ENCODE results near the gene EXOSC1. TPM values are rescaled to one million over a fixed set of nuclear protein-coding genes. Genes with fewer than 3 reads are reported as not detected.

The EXOSC1 gene
- total RNA-seq, 1 donor from 2014 or later, result 43.2 TPM

GRCh38 chr10:97393034-97393573, 52.7 kb downstream of the EXOSC1 start:
- no peak for TF ChIP-seq CTCF (IDR thresholded peaks at IDR 0.05; ENCODE audit: insufficient read depth, low read length, poor library complexity, severe bottlenecking)
- Histone ChIP-seq H3K27me3 (ENCODE audit: control insufficient read depth, insufficient read depth, low read length) (no peaks in the 10 kb centered on the region), H3K36me3 (ENCODE audit: control insufficient read depth, insufficient read depth, low read length) (peaks cover 1% of the 10 kb centered on the region), H3K4me3 (ENCODE audit: low read depth, low read length) (no peak overlapping the region)
- no peak for DNase-seq (ENCODE audit: low read depth)

GRCh38 chr10:97390091-97390490, 55.7 kb downstream of the EXOSC1 start:
- DNase-seq (ENCODE audit: low read depth), result no peak
- Histone ChIP-seq H3K36me3 (ENCODE audit: control insufficient read depth, insufficient read depth, low read length) (peaks cover 3% of the 10 kb centered on the region), H3K4me3 (ENCODE audit: low read depth, low read length) (no peak overlapping the region), H3K27me3 (ENCODE audit: control insufficient read depth, insufficient read depth, low read length) (no peaks in the 10 kb centered on the region)
- no peak for TF ChIP-seq CTCF (IDR thresholded peaks at IDR 0.05; ENCODE audit: insufficient read depth, low read length, poor library complexity, severe bottlenecking)

GRCh38 chr10:97388152-97388551, 57.7 kb downstream of the EXOSC1 start:
- H3K27me3 ChIP-seq (ENCODE audit: control insufficient read depth, insufficient read depth, low read length), result no peaks in the 10 kb centered on the region
- peaks cover 4% of the 10 kb centered on the region for H3K36me3 ChIP-seq (ENCODE audit: control insufficient read depth, insufficient read depth, low read length)
- DNase-seq (ENCODE audit: low read depth), result no peak
- no peak overlapping the region for H3K4me3 ChIP-seq (ENCODE audit: low read depth, low read length)
- no peak for TF ChIP-seq CTCF (IDR thresholded peaks at IDR 0.05; ENCODE audit: insufficient read depth, low read length, poor library complexity, severe bottlenecking)

Other genes starting within 250 kb of the EXOSC1 start
- gene ARHGAP19, start 153.4 kb downstream of the EXOSC1 start, total RNA-seq, result 5.3 and 5.4 TPM in 2 replicates
- 2.4 and 2.6 TPM in 2 replicates for gene FRAT1, start 126.7 kb downstream of the EXOSC1 start, total RNA-seq
- gene FRAT2, start 111.3 kb downstream of the EXOSC1 start, total RNA-seq, result 10.7 and 13.6 TPM in 2 replicates
- 42.6 and 43.4 TPM in 2 replicates for gene RRP12, start 44.7 kb downstream of the EXOSC1 start, total RNA-seq
- 350 and 356 TPM in 2 replicates for gene PGAM1, start 19.8 kb downstream of the EXOSC1 start, total RNA-seq
- 42.4 and 46.8 TPM in 2 replicates for gene ZDHHC16, start 169 bp upstream of the EXOSC1 start, total RNA-seq
- 85.2 and 111 TPM in 2 replicates for gene MMS19, start 52.4 kb upstream of the EXOSC1 start, total RNA-seq
- gene UBTD1, start 52.9 kb upstream of the EXOSC1 start, total RNA-seq, result 32.5 and 44.4 TPM in 2 replicates
- 0.08 TPM in 1 of 2 replicates, not detected in the other for gene ANKRD2, start 126.8 kb upstream of the EXOSC1 start, total RNA-seq
- gene HOGA1, start 138.4 kb upstream of the EXOSC1 start, total RNA-seq, result 3.4 and 5.1 TPM in 2 replicates
- not detected in 2 replicates for gene C10orf62, start 143.7 kb upstream of the EXOSC1 start, total RNA-seq
- gene MORN4, start 187.5 kb upstream of the EXOSC1 start, total RNA-seq, result 11.2 and 12.4 TPM in 2 replicates
- gene PI4K2A, start 194.7 kb upstream of the EXOSC1 start, total RNA-seq, result 37.6 and 38.3 TPM in 2 replicates
- 17.2 and 18.9 TPM in 2 replicates for gene AVPI1, start 241.2 kb upstream of the EXOSC1 start, total RNA-seq

Data from kidney epithelial cell (primary cell).